Liver (tissue), 9 donors: ENCODE measurements around the gene SLC66A2. TPM values are rescaled to one million over a fixed set of nuclear protein-coding genes. Genes with fewer than 3 reads are reported as not detected.

Experiments
- DNase-seq: peaks from one replicate; pipeline ENCODE4 v3.0.0-alpha.2; 2017; ENCODE audit warnings: low spot score
- H3K27ac ChIP-seq, 2 donors: one replicate each; pipeline ENCODE4 v1.7.0; 2013; ENCODE audit warnings: inconsistent platforms in 2 of 2, low read length in 2 of 2, control low read depth in 1 of 2, low read depth in 1 of 2, mild to moderate bottlenecking in 1 of 2
- H3K27me3 ChIP-seq, 4 donors: one replicate each; pipeline versions ENCODE4 v1.6.1 to v1.7.0; 2013; ENCODE audit warnings: low read length in 3 of 4, inconsistent platforms in 1 of 4, mild to moderate bottlenecking in 1 of 4, moderate library complexity in 1 of 4; ENCODE audit not compliant: control insufficient read depth in 4 of 4, insufficient read depth in 4 of 4
- H3K36me3 ChIP-seq, 4 donors: one replicate each; pipeline versions ENCODE4 v1.6.1 to v1.7.0; 2013; ENCODE audit warnings: low read length in 3 of 4, mild to moderate bottlenecking in 3 of 4, low read depth in 1 of 4, moderate library complexity in 1 of 4; ENCODE audit not compliant: control insufficient read depth in 4 of 4, insufficient read depth in 3 of 4
- H3K4me1 ChIP-seq, 4 donors: one replicate each; pipeline versions ENCODE4 v1.6.1 to v1.7.0; 2013; ENCODE audit warnings: low read length in 3 of 4, mild to moderate bottlenecking in 3 of 4, moderate library complexity in 1 of 4; ENCODE audit not compliant: control insufficient read depth in 4 of 4, insufficient read depth in 4 of 4
- H3K4me3 ChIP-seq, 3 donors: one replicate each; pipeline versions ENCODE4 v1.6.1 to v1.7.0; 2013; ENCODE audit warnings: low read length in 3 of 3, control low read depth in 1 of 3, low read depth in 1 of 3, mild to moderate bottlenecking in 1 of 3
- H3K9ac ChIP-seq, 2 donors: one replicate each; pipeline ENCODE4 v1.7.0; 2013; ENCODE audit warnings: low read length in 2 of 2, mild to moderate bottlenecking in 2 of 2, moderate library complexity in 2 of 2, control low read depth in 1 of 2, low read depth in 1 of 2
- H3K9me3 ChIP-seq, 4 donors: one replicate each; pipeline versions ENCODE4 v1.6.1 to v1.7.0; 2013; ENCODE audit warnings: low read length in 3 of 4; ENCODE audit not compliant: control insufficient read depth in 4 of 4
- ATF3 ChIP-seq: IDR thresholded peaks from 2 replicates; pipeline ENCODE4 v1.6.1; 2016; ENCODE audit warnings: antibody characterized with exemption
- EGR1 ChIP-seq, 2 donors: IDR thresholded peaks; 2 replicates each; pipeline ENCODE4 v1.6.1; 2016 to 2018; ENCODE audit warnings: antibody characterized with exemption in 2 of 2, low read depth in 2 of 2
- FOXA1 ChIP-seq: IDR thresholded peaks from 2 replicates; pipeline ENCODE4 v1.6.1; 2016; ENCODE audit warnings: antibody characterized with exemption
- FOXA2 ChIP-seq: IDR thresholded peaks from 2 replicates; pipeline ENCODE4 v1.6.1; 2016; ENCODE audit warnings: antibody characterized with exemption
- GABPA ChIP-seq, 2 donors: IDR thresholded peaks in 1 of 2; conservative IDR thresholded peaks in 1 of 2; 2 replicates each; pipeline ENCODE4 v1.6.1; 2016; ENCODE audit warnings: antibody characterized with exemption in 2 of 2, mild to moderate bottlenecking in 1 of 2, moderate library complexity in 1 of 2
- HNF4A ChIP-seq, 2 donors: conservative IDR thresholded peaks; 2 replicates each; pipeline ENCODE4 v1.6.1; 2016; ENCODE audit warnings: antibody characterized with exemption in 2 of 2, mild to moderate bottlenecking in 2 of 2
- HNF4G ChIP-seq: IDR thresholded peaks from 2 replicates; pipeline ENCODE4 v1.6.1; 2016; ENCODE audit warnings: antibody characterized with exemption
- JUND ChIP-seq, 2 donors: IDR thresholded peaks; 2 replicates each; pipeline ENCODE4 v1.6.1; 2016; ENCODE audit warnings: antibody characterized with exemption in 2 of 2
- MAX ChIP-seq: IDR thresholded peaks from 2 replicates; pipeline ENCODE4 v1.6.1; 2016; ENCODE audit warnings: antibody characterized with exemption
- NR2F2 ChIP-seq: IDR thresholded peaks from 2 replicates; pipeline ENCODE4 v1.6.1; 2016; ENCODE audit warnings: antibody characterized with exemption
- RAD21 ChIP-seq, 2 donors: IDR thresholded peaks; 2 replicates each; pipeline ENCODE4 v1.6.1; 2016; ENCODE audit warnings: antibody characterized with exemption in 2 of 2, mild to moderate bottlenecking in 2 of 2
- RXRA ChIP-seq, 2 donors: IDR thresholded peaks; 2 replicates each; pipeline ENCODE4 v1.6.1; 2017 to 2018; ENCODE audit warnings: antibody characterized with exemption in 2 of 2, mild to moderate bottlenecking in 1 of 2
- SP1 ChIP-seq: IDR thresholded peaks from 2 replicates; pipeline ENCODE4 v1.6.1; 2018; ENCODE audit warnings: antibody characterized with exemption, mild to moderate bottlenecking
- ZBTB33 ChIP-seq: IDR thresholded peaks from 2 replicates; pipeline ENCODE4 v1.6.1; 2016; ENCODE audit warnings: antibody characterized with exemption
- whole genome bisulfite sequencing: extraction: QIAGEN DNeasy Blood & Tissue Kit; methylation state at CpG from one replicate; pipeline ENCODE4 v1.1.7; 2013; 5-methylcytosine and 5-hydroxymethylcytosine counted together
- polyA plus RNA-seq, 2 donors: library from polyadenylated mRNA; stranded (reverse) in 1 of 2; unstranded in 1 of 2; fragments of 200-250 nt in 1 of 2; fragments of >200 nt in 1 of 2; fragmentation: Nextera tagmentation in 1 of 2; extraction: Ambion mirVana in 1 of 2; gene quantifications; one replicate each; pipeline versions ENCODE4 v1.2.1 to v1.2.3, GENCODE V29; 2013 to 2015
- total RNA-seq, 2 donors: library from RNA; depleted of rRNA; stranded (reverse); fragments of >200 nt; gene quantifications; one replicate each; pipeline ENCODE4 v1.2.3, GENCODE V29; 2014
- TF ChIP-seq, protein P1 (sequence below): fragments of 150-350 bp; IDR thresholded peaks from 2 replicates; pipeline ENCODE4 v1.5.1; 2017; ENCODE audit warnings: improper control_type of control experiment, low read depth, low read length; ENCODE audit not compliant: missing input control
- TF ChIP-seq, protein P2 (sequence below): IDR thresholded peaks from 2 replicates; pipeline ENCODE4 v1.6.1; 2016; ENCODE audit warnings: antibody characterized with exemption, mild to moderate bottlenecking
- donor health status: healthy.
- donor health status: healthy.
- donor health status: healthy.
- donor health status: healthy.
- donor health status: healthy.

Gene SLC66A2
- total and polyA plus RNA-seq, 4 donors, result 47.8 to 107 (median 67.9) TPM

DNA sequence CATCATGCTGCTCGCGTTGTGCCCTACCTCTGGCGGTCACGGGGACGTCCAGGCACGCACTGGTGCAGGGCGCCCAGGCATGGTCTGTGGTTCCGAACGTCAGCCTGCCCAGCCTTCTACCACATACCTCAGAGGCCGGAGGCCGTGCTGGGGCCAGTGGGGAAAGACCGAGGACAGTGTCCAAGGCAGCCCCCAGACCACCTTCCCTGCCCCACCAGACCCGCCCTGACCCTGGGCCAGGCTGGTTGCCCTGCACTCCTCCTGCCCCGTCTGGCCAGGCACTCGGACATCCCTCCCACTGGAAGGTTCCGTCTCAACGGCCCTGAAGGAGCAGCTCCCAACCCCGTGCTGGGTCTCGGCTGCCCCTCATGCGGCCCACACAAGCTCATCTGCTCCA is 32.8 kb downstream of the SLC66A2 start:
- Histone ChIP-seq H3K27me3 (no peaks in the 10 kb centered on the region), H3K4me1 (no peaks in the 10 kb centered on the region), H3K27ac (no peak overlapping the region), H3K9ac (no peak overlapping the region), H3K36me3 (peaks cover 19 to 52% (median 31%) of the 10 kb centered on the region in 4 donors), H3K9me3 (no peaks in the 10 kb centered on the region), H3K4me3 (no peak overlapping the region)
- WGBS, result 98% methylated on average over 20 of the region's 20 CpGs
- DNase-seq, result peak; percentile 31
- TF ChIP-seq ATF3 (no peak), EGR1 (IDR thresholded peaks at IDR 0.05; ENCODE audit: low read depth in 2 of 2) (no peak), FOXA1 (no peak), NR2F2 (no peak), RXRA (IDR thresholded peaks at IDR 0.05) (no peak), JUND (IDR thresholded peaks at IDR 0.05) (no peak), MAX (no peak), ZBTB33 (no peak), FOXA2 (no peak), SP1 (no peak)
- TF ChIP-seq, protein P1, sequence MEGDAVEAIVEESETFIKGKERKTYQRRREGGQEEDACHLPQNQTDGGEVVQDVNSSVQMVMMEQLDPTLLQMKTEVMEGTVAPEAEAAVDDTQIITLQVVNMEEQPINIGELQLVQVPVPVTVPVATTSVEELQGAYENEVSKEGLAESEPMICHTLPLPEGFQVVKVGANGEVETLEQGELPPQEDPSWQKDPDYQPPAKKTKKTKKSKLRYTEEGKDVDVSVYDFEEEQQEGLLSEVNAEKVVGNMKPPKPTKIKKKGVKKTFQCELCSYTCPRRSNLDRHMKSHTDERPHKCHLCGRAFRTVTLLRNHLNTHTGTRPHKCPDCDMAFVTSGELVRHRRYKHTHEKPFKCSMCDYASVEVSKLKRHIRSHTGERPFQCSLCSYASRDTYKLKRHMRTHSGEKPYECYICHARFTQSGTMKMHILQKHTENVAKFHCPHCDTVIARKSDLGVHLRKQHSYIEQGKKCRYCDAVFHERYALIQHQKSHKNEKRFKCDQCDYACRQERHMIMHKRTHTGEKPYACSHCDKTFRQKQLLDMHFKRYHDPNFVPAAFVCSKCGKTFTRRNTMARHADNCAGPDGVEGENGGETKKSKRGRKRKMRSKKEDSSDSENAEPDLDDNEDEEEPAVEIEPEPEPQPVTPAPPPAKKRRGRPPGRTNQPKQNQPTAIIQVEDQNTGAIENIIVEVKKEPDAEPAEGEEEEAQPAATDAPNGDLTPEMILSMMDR, result no peak
- TF ChIP-seq, protein P2, sequence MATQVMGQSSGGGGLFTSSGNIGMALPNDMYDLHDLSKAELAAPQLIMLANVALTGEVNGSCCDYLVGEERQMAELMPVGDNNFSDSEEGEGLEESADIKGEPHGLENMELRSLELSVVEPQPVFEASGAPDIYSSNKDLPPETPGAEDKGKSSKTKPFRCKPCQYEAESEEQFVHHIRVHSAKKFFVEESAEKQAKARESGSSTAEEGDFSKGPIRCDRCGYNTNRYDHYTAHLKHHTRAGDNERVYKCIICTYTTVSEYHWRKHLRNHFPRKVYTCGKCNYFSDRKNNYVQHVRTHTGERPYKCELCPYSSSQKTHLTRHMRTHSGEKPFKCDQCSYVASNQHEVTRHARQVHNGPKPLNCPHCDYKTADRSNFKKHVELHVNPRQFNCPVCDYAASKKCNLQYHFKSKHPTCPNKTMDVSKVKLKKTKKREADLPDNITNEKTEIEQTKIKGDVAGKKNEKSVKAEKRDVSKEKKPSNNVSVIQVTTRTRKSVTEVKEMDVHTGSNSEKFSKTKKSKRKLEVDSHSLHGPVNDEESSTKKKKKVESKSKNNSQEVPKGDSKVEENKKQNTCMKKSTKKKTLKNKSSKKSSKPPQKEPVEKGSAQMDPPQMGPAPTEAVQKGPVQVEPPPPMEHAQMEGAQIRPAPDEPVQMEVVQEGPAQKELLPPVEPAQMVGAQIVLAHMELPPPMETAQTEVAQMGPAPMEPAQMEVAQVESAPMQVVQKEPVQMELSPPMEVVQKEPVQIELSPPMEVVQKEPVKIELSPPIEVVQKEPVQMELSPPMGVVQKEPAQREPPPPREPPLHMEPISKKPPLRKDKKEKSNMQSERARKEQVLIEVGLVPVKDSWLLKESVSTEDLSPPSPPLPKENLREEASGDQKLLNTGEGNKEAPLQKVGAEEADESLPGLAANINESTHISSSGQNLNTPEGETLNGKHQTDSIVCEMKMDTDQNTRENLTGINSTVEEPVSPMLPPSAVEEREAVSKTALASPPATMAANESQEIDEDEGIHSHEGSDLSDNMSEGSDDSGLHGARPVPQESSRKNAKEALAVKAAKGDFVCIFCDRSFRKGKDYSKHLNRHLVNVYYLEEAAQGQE, result no peak

- peak; percentile 31 for DNase-seq
- Histone ChIP-seq H3K4me1 (no peaks in the 10 kb centered on the region), H3K27ac (no peak overlapping the region), H3K9ac (no peak overlapping the region), H3K27me3 (no peaks in the 10 kb centered on the region), H3K4me3 (no peak overlapping the region), H3K36me3 (peaks cover 20 to 56% (median 32%) of the 10 kb centered on the region in 4 donors), H3K9me3 (no peaks in the 10 kb centered on the region)
- WGBS, result 96% methylated on average over 25 of the region's 25 CpGs
- TF ChIP-seq RXRA (IDR thresholded peaks at IDR 0.05) (no peak), ZBTB33 (no peak), FOXA2 (no peak), GABPA (IDR thresholded peaks at IDR 0.05 in 1 of 2, conservative IDR thresholded peaks at IDR 0.05 in 1 of 2) (no peak), HNF4A (conservative IDR thresholded peaks at IDR 0.05) (no peak), HNF4G (no peak), RAD21 (IDR thresholded peaks at IDR 0.05) (no peak), NR2F2 (no peak)
- TF ChIP-seq, protein P2, result no peak
Observed at GRCh38 chr18:79917853-79918614, 33.4 kb downstream of the SLC66A2 start.
